PC-9 (cell line): Measurements from ENCODE around the gene TSPAN18. TPM values are rescaled to one million over a fixed set of nuclear protein-coding genes. Genes with fewer than 3 reads are reported as not detected.

Experiments
- BruUV-seq: library from RNA; stranded (reverse); fragments of 400-500 nt; replicated peaks from 2 replicates; lab custom pipeline; 2021; lab: Mats Ljungman, UMichigan
- CTCF ChIA-PET: fragments of 300-600 bp; sonication (Branson Sonifier 250); formaldehyde crosslinking; loops from one replicate; lab custom pipeline; 2022; ENCODE audit warnings: antibody characterized with exemption; lab: Charles Lee
- POLR2A ChIA-PET: fragments of 300-600 bp; sonication (Branson Sonifier 250); formaldehyde crosslinking; loops from one replicate; lab custom pipeline; 2022; ENCODE audit warnings: antibody characterized with exemption; ENCODE audit not compliant: unreplicated experiment; lab: Charles Lee
- DNase-seq, 2 experiments: peaks; one replicate each; pipeline versions ENCODE4 v3.0.0 to v3.0.0-alpha.2; 2015 to 2022; ENCODE audit warnings: mixed read lengths in 1 of 2
- H2AFZ ChIP-seq: fragments of 200-600 bp; sonication (generic); 2 replicates; pipeline ENCODE4 v1.8.1; 2017; ENCODE audit warnings: antibody characterized with exemption
- H3F3A ChIP-seq: fragments of 200-600 bp; sonication (generic); 2 replicates; pipeline ENCODE4 v1.8.1; 2017; ENCODE audit warnings: antibody characterized with exemption, mild to moderate bottlenecking, low read depth; ENCODE audit not compliant: insufficient read depth
- H3K27ac ChIP-seq: fragments of 200-600 bp; sonication (generic); 2 replicates; pipeline ENCODE4 v1.6.1; 2016; ENCODE audit warnings: mixed run types
- H3K27me3 ChIP-seq: fragments of 200-600 bp; sonication (generic); 2 replicates; pipeline ENCODE4 v1.6.1; 2016; ENCODE audit warnings: low read depth, mixed run types; ENCODE audit not compliant: insufficient read depth
- H3K36me3 ChIP-seq: fragments of 200-600 bp; sonication (generic); 2 replicates; pipeline ENCODE4 v1.6.1; 2016; ENCODE audit warnings: low read depth, mixed run types
- H3K4me1 ChIP-seq: fragments of 200-600 bp; sonication (generic); replicated peaks from 2 replicates; pipeline ENCODE4 v1.6.1; 2016; ENCODE audit warnings: mixed run types; ENCODE audit not compliant: insufficient read depth
- H3K4me2 ChIP-seq: fragments of 200-600 bp; sonication (generic); 2 replicates; pipeline ENCODE4 v1.6.1; 2017; ENCODE audit warnings: mixed run types
- H3K4me3 ChIP-seq: fragments of 200-600 bp; sonication (generic); 2 replicates; pipeline ENCODE4 v1.6.1; 2016; ENCODE audit warnings: mixed run types
- H3K79me2 ChIP-seq: fragments of 200-600 bp; sonication (generic); 2 replicates; pipeline ENCODE4 v1.6.1; 2017; ENCODE audit warnings: low read depth, mixed run types
- H3K9me2 ChIP-seq: fragments of 200-600 bp; sonication (generic); 2 replicates; pipeline ENCODE4 v1.8.1; 2017; ENCODE audit warnings: mild to moderate bottlenecking; ENCODE audit not compliant: insufficient read depth
- H3K9me3 ChIP-seq: fragments of 200-600 bp; sonication (generic); 2 replicates; pipeline ENCODE4 v1.8.1; 2016; ENCODE audit warnings: low read depth; ENCODE audit not compliant: insufficient read depth
- H4K20me1 ChIP-seq: fragments of 200-600 bp; sonication (generic); 2 replicates; pipeline ENCODE4 v1.8.1; 2017; ENCODE audit not compliant: insufficient read depth
- CTCF ChIP-seq: fragments of 200-600 bp; sonication (generic); conservative IDR thresholded peaks from 2 replicates; pipeline ENCODE4 v1.6.1; 2017; ENCODE audit warnings: mixed run types, antibody characterized with exemption, mild to moderate bottlenecking, moderate library complexity
- EZH2 ChIP-seq: fragments of 200-600 bp; sonication (generic); IDR thresholded peaks from 2 replicates; pipeline ENCODE4 v1.8.0; 2017; ENCODE audit warnings: antibody characterized with exemption, low read depth
- intact Hi-C: fragments of 100-400 bp; cut with micrococcal nuclease; formaldehyde crosslinking; loops from one replicate; pipeline ENCODE4 v1.10.0; 2022; ENCODE audit not compliant: unreplicated experiment
- total RNA-seq: library from RNA; stranded (reverse); gene quantifications from 2 replicates; pipeline ENCODE4 v1.2.3, GENCODE V29; 2021

Gene TSPAN18
- total RNA-seq, 1 experiment from 2014 or later = not detected

- no peaks in the 10 kb centered on the region for H4K20me1 ChIP-seq
- H3K79me2 ChIP-seq = no peaks in the 10 kb centered on the region
- H3F3A ChIP-seq = peaks cover 37% of the 10 kb centered on the region
- H3K4me1 ChIP-seq = peaks cover 46% of the 10 kb centered on the region
- peak overlapping the region; percentile 71 for H2AFZ ChIP-seq
- BruUV-seq = no TSS peak
- peak overlapping the region; percentile 27; the same call in 1 of the 2 replicates for H3K4me3 ChIP-seq
- ChIA-PET CTCF (interaction anchor here (0.6 kb wide), 1 partner anchor 685 kb away, joined by 3 read pairs; no protein-coding TSS in a partner anchor), POLR2A (no interaction called here)
- peak overlapping the region; percentile 71 for H3K4me2 ChIP-seq
- no peaks in the 10 kb centered on the region for H3K9me3 ChIP-seq
- TF ChIP-seq CTCF = no peak
- no peak for TF ChIP-seq EZH2
- no peaks in the 10 kb centered on the region for H3K36me3 ChIP-seq
- peak overlapping the region; percentile 87 for H3K27ac ChIP-seq
- intact Hi-C loops = no loop called here
- no peaks in the 10 kb centered on the region for H3K9me2 ChIP-seq
- H3K27me3 ChIP-seq = no peaks in the 10 kb centered on the region
- peak; percentile 68 to 98 for DNase-seq
Measured at GRCh38 chr11:44979543-44980399, 253.0 kb downstream of the TSPAN18 start.

GRCh38 chr11:44980533-44981427 lies 254.0 kb downstream of the TSPAN18 start:
- H2AFZ ChIP-seq = no peak overlapping the region
- H3K27me3 ChIP-seq = peaks cover 6% of the 10 kb centered on the region; the same call in 1 of the 2 replicates
- H3K4me2 ChIP-seq = peak overlapping the region; percentile 71
- ChIA-PET POLR2A (no interaction called here), CTCF (no interaction called here)
- intact Hi-C loops = no loop called here
- no peak for TF ChIP-seq EZH2
- no TSS peak for BruUV-seq
- no peaks in the 10 kb centered on the region for H3K9me3 ChIP-seq
- H3K36me3 ChIP-seq = no peaks in the 10 kb centered on the region
- H4K20me1 ChIP-seq = no peaks in the 10 kb centered on the region
- H3K9me2 ChIP-seq = no peaks in the 10 kb centered on the region
- peak overlapping the region; percentile 27; the same call in 1 of the 2 replicates for H3K4me3 ChIP-seq
- peaks cover 37% of the 10 kb centered on the region for H3F3A ChIP-seq
- peaks cover 46% of the 10 kb centered on the region for H3K4me1 ChIP-seq
- DNase-seq = no peak
- H3K27ac ChIP-seq = peak overlapping the region; percentile 87
- H3K79me2 ChIP-seq = no peaks in the 10 kb centered on the region

Other genes with a start within 250 kb of the TSPAN18 start
- gene CD82, start 161.3 kb upstream of the TSPAN18 start, total RNA-seq = 30.7 and 46.0 TPM in 2 replicates
- gene TP53I11, start 223.9 kb downstream of the TSPAN18 start, total RNA-seq = 0.46 and 1.1 TPM in 2 replicates